Nephron (organoid): Measurements from ENCODE around the gene ASRGL1.
A peak's percentile ranks its signal among the peaks of the same experiment; 100 is the strongest.

ENCODE experiments used
- H3K27ac Mint-ChIP-seq, 3 experiments: 2 replicates each; pipeline ENCODE4 v1.8.0; 2020; ENCODE audit warnings: mixed read lengths in 3 of 3, mild to moderate bottlenecking in 2 of 3, moderate library complexity in 1 of 3
- H3K27me3 Mint-ChIP-seq: 2 replicates; pipeline ENCODE4 v1.8.0; 2021; ENCODE audit warnings: low read depth, mild to moderate bottlenecking, moderate library complexity, mixed read lengths
- H3K36me3 Mint-ChIP-seq: 2 replicates; pipeline ENCODE4 v1.8.0; 2020; ENCODE audit warnings: low read depth, mixed read lengths
- H3K4me1 Mint-ChIP-seq: 2 replicates; pipeline ENCODE4 v1.8.0; 2020; ENCODE audit warnings: mixed read lengths
- H3K4me3 Mint-ChIP-seq, 3 experiments: 2 replicates each; pipeline ENCODE4 v1.8.0; 2020; ENCODE audit warnings: mild to moderate bottlenecking in 3 of 3, mixed read lengths in 3 of 3, moderate library complexity in 2 of 3
- H3K9me3 Mint-ChIP-seq: 2 replicates; pipeline ENCODE4 v1.8.0; 2020; ENCODE audit warnings: mixed read lengths
- TF ChIP-seq, protein P1 (sequence below), 3 experiments: fragments of 200-600 bp; sonication (generic); IDR thresholded peaks; one replicate each; pipeline ENCODE4 v1.5.0; 2021; ENCODE audit warnings: antibody characterized with exemption in 3 of 3; ENCODE audit not compliant: unreplicated experiment in 3 of 3

ASRGL1 gene

DNA sequence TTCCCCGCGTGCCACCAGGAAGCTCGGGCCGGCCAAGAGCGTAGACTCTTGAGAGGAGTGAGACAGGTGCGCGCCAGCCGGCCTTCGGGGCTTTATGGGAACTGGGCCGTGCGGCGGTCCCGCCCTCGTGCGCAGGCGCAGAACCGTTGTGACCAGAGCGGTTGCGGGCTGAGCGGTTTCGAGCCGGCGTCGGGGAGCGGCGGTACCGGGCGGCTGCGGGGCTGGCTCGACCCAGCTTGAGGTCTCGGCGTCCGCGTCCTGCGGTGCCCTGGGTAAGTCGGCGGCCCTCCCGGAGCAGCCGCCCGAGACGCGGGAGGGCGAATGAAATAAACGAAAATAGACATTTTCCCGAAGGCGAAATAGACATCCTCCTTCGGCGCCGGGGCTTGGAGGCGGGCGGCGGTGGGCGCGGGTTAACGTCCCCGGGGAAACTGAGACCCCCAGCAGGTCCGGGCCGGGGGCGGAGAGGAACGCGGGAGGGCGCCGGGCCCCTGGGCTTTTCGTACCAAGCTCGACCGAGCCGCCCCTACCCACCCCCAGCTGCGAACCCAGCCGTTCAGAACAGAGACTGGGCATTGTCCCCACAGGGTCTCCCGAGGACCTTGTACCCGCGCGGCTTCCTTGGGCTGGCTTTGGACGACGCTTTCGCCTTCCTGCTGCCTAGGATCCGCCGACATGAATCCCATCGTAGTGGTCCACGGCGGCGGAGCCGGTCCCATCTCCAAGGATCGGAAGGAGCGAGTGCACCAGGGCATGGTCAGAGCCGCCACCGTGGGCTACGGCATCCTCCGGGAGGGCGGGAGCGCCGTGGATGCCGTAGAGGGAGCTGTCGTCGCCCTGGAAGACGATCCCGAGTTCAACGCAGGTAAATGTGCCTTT, at the start of gene ASRGL1:
TSS of gene ASRGL1 (plus strand) at position 146 of the 879 bp plus-strand sequence. CDS start at position 676, 530 bp downstream.
- Mint-ChIP-seq H3K27ac (peak within 1 kb of the TSS in 2 of 3 experiments; percentile 29 to 62), H3K4me1 (peaks cover 13% of the 10 kb centered on the region), H3K9me3 (no peaks in the 10 kb centered on the region), H3K4me3 (peak within 1 kb of the TSS; percentile 89 to 90 (median 90)), H3K27me3 (peaks cover 62% of the 10 kb centered on the region), H3K36me3 (no peaks in the 10 kb centered on the region)
- TF ChIP-seq, protein P1, sequence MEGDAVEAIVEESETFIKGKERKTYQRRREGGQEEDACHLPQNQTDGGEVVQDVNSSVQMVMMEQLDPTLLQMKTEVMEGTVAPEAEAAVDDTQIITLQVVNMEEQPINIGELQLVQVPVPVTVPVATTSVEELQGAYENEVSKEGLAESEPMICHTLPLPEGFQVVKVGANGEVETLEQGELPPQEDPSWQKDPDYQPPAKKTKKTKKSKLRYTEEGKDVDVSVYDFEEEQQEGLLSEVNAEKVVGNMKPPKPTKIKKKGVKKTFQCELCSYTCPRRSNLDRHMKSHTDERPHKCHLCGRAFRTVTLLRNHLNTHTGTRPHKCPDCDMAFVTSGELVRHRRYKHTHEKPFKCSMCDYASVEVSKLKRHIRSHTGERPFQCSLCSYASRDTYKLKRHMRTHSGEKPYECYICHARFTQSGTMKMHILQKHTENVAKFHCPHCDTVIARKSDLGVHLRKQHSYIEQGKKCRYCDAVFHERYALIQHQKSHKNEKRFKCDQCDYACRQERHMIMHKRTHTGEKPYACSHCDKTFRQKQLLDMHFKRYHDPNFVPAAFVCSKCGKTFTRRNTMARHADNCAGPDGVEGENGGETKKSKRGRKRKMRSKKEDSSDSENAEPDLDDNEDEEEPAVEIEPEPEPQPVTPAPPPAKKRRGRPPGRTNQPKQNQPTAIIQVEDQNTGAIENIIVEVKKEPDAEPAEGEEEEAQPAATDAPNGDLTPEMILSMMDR (IDR thresholded peaks at IDR 0.05; ENCODE audit: unreplicated experiment in 3 of 3): no peak

- Mint-ChIP-seq H3K36me3 (no peaks in the 10 kb centered on the region), H3K27me3 (peaks cover 22% of the 10 kb centered on the region), H3K4me3 (no peak overlapping the region), H3K4me1 (no peaks in the 10 kb centered on the region), H3K27ac (no peak overlapping the region), H3K9me3 (peaks cover 3% of the 10 kb centered on the region)
- TF ChIP-seq, protein P1 (IDR thresholded peaks at IDR 0.05; ENCODE audit: unreplicated experiment in 3 of 3): no peak
These were observed 41.7 kb upstream of the ASRGL1 start for GRCh38 chr11:62295504-62295903.

GRCh38 chr11:62298975-62299374, 38.3 kb upstream of the ASRGL1 start, which contains the start of gene SCGB1D4:
Gene SCGB1D4, minus strand, starts transcription at chr11:62299075. Its CDS starts 65 bp downstream, at chr11:62299010.
- Mint-ChIP-seq H3K9me3 (no peaks in the 10 kb centered on the region), H3K27ac (no peak within 1 kb of the TSS), H3K36me3 (no peaks in the 10 kb centered on the region), H3K27me3 (peaks cover 23% of the 10 kb centered on the region), H3K4me1 (no peaks in the 10 kb centered on the region), H3K4me3 (no peak within 1 kb of the TSS)
- TF ChIP-seq, protein P1 (IDR thresholded peaks at IDR 0.05; ENCODE audit: unreplicated experiment in 3 of 3): no peak

GRCh38 chr11:62306227-62306626, 31.0 kb upstream of the ASRGL1 start:
- TF ChIP-seq, protein P1 (IDR thresholded peaks at IDR 0.05; ENCODE audit: unreplicated experiment in 3 of 3): no peak
- Mint-ChIP-seq H3K27ac (no peak overlapping the region), H3K4me3 (no peak overlapping the region), H3K4me1 (no peaks in the 10 kb centered on the region), H3K36me3 (no peaks in the 10 kb centered on the region), H3K9me3 (peaks cover 15% of the 10 kb centered on the region), H3K27me3 (peaks cover 37% of the 10 kb centered on the region)

- Mint-ChIP-seq H3K36me3 (no peaks in the 10 kb centered on the region), H3K4me3 (no peak overlapping the region), H3K9me3 (peaks cover 15% of the 10 kb centered on the region), H3K27me3 (peaks cover 50% of the 10 kb centered on the region), H3K27ac (no peak overlapping the region), H3K4me1 (no peaks in the 10 kb centered on the region)
- TF ChIP-seq, protein P1 (IDR thresholded peaks at IDR 0.05; ENCODE audit: unreplicated experiment in 3 of 3): no peak
These were observed 29.3 kb upstream of the ASRGL1 start for GRCh38 chr11:62307950-62308349.
